ENCODE results near the gene PIGT.

PIGT gene

DNA sequence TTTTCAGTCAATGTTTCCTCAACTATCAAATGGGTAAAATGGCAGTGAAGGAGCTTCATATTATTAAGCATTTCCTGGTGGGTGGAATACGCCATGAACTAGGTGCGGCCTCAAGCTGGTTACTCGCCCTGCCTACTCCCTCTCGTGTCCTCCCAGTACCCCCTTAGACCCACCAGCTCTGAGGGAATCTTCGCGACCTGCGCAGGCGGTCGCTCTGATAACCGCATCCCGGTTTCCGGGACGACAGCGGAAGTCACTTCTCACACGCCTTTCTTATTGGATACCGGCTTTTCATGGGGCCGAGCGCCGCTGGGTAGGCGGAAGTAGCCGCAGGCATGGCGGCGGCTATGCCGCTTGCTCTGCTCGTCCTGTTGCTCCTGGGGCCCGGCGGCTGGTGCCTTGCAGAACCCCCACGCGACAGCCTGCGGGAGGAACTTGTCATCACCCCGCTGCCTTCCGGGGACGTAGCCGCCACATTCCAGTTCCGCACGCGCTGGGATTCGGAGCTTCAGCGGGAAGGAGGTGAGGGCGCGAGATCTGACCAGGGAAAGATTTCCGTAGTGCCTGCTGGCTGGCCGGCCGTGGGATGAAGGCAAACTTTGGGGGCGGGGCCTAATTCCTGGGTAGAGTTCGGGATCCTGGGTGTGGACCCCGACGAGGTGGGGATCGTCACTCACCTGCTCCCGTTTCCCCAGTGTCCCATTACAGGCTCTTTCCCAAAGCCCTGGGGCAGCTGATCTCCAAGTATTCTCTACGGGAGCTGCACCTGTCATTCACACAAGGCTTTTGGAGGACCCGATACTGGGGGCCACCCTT, at the start of gene PIGT:
PIGT (plus strand) TSS at position 320 of the 816 bp plus-strand sequence; CDS start at position 336, 16 bp downstream.
- peak; percentile 30 for FAIRE-seq

DNA sequence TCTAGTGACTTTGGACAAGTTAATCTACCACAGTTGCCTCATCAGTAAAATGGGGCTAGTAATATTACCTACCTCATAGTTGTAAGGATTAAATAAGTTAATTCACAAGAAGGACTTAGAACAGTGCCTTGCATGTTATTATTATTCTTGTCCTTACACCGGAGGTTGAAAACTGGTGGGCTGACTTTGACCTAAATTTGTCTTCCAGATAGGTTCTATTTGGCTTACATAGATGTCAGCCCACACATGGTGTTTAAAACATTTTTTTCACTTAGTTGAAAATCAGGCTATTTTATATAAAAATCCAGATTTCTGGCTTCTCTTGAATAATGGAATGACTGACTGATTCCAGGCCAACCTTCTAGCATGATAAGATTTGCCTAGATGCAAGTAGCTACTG, 49.7 kb upstream of the PIGT start:
- DNase-seq (ENCODE audit: low spot score) (no peak), FAIRE-seq (no peak)

More for the DNA sequence above, at the start of gene PIGT:
- DNase-seq (ENCODE audit: low spot score): peak; percentile 79

DNA sequence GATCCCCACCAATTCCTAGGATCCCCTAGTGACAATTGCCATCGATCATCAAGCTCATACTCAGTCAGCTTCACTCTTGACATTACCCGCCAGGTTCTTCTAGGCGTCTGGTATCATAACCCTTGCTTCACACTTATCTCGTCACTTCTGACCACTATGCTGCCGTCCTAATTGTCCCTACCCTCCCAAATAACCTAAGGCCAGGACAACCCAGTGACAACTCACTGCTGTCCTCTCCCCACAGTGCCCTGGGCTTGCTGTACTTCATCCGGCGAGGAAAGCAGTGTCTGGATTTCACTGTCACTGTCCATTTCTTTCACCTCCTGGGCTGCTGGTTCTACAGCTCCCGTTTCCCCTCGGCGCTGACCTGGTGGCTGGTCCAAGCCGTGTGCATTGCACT, 49.3 kb upstream of the PIGT start:
- DNase-seq (ENCODE audit: low spot score) (no peak), FAIRE-seq (no peak)

DNA sequence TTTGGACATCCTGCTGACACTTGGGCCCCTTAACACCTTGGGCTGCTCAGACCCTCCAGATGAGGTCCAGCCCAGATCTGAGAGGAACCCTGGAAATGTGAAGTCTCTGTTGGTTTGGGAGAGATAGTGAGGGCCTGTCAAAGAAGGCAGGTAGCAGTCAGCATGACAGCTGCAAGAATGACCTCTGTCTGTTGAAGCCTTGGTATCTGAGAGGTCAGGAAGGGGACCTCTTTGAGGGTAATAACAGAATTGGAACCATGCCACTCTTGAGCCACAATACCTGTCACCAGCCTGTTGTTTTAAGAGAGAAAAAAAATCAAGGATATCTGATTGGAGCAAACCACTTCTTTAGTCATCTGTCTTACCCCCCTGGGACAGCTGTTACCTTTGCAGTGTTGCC, 48.8 kb upstream of the PIGT start:
- no peak for DNase-seq (ENCODE audit: low spot score)
- FAIRE-seq: no peak

DNA sequence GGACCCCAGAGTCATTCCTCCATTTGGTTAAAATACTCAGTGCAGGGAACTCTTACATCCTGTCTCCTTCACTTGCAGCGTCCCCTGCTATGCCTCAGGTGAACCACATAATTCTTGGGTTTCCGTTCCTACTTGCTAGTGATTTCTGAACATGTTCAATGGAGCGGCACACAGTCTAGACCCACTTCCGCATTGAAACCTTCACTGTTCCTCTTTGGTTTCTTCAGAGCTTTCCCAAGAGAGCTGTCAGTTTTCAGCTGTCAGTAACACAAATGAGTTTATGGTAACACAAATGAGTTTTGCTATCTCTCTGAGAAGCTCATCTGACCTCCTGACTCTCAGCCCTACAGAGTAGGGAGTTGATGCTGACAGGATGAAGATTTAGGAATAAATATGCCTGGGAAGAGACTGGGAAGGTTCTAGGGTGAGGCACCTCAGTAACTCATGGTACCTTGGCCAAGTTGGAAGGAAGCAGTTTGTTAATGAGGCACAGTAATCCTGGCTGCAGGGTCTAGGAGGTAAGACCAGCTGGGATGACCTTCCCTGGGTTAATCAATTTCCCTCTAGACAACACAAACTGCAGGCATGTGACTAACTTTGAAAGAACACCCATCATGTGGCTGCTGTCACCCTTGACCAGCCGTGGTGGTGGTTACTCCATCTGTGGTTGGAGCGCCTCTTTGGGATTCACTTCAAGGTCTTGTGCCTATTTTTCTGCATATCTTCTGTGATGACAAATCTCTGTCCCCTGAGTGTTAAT, 47.5 kb upstream of the PIGT start:
- FAIRE-seq (no peak), DNase-seq (ENCODE audit: low spot score) (no peak)

DNA sequence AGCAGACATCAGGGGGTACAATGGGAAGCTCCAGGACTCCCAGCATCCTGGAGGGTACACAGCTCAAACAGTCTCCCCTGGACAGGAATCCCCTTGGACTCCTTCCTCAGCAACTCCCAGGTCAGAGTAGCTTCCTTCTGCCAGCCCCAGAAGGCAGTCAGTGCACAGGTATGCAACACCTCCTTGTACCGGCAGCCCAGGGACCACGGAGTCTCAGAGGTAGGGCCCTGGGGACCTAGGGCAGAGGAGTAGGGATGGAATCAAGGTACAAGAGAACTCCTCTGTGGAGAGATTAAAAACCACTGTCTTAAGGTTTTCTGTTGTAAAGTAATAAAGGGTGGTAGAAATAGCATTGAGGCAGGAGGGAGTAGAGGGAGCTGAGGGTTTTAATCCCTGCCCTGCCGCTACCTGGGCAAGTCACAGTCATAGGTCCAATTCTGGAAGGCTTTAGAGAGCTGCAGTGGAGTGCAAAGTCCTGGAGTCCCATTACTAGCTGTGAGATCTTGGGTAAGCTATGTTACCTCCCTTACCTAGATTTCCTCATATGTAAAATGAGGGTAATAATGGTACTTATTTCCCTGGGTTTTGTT, 45.3 kb upstream of the PIGT start:
- no peak for FAIRE-seq

DNA sequence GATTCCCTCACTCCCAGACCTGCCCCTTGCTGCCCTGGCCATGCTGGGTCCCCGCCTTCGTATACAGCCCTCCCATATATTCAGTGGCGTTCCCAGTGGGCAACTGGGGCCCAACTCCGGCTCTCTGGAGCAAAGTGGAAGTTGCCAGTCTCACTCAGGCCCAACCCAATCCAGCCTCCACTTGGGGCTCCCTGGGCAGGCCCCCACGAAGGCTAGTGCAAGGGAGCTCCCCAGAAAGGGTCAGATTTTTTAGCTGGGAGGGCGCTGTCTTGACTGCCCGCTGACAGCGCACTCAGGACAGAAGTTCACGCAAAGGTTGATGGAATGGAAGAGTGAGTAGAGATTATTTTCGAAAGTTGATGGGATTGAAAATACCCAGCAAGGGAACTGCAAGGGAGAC, 43.7 kb upstream of the PIGT start:
- no peak for FAIRE-seq

More for the DNA sequence above, 45.3 kb upstream of the PIGT start:
- DNase-seq (ENCODE audit: low spot score): no peak

DNA sequence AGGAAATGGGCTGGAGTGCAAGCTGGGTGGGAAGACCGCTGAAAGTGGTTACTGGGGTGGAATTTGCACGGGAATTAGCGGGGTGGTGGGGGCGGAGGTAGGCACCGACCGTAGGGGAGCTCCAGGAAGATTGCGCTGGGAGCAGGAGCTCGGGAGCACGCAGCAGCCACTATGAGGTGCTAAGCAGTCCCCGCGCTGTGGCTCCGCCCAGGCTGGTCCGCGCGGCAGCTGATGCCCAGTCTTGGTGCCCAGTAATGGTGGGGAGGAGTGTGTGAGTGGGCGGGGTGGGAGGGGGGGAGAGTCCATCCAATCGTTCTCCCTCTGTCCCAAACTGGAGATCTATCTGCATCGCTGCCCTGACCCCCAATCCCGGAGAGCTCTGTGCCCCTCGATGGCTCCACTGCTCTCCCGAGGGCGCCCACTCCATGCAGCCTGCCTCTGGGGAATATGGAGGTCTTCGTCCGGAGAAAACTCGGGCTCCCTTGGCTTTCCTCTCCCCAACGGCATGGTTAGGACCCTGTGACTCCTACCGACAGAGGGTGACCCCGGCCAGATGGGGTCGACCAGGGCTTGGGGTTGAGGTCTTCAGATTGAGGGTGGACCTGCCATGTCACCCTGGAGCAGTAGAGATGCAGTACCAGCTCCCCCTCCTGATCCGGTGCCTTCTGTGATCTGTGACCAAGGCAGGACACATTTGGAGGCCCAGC, 43.1 kb upstream of the PIGT start:
- no peak for DNase-seq (ENCODE audit: low spot score)
- no peak for FAIRE-seq

More for the DNA sequence above, 43.7 kb upstream of the PIGT start:
- DNase-seq (ENCODE audit: low spot score): no peak

DNA sequence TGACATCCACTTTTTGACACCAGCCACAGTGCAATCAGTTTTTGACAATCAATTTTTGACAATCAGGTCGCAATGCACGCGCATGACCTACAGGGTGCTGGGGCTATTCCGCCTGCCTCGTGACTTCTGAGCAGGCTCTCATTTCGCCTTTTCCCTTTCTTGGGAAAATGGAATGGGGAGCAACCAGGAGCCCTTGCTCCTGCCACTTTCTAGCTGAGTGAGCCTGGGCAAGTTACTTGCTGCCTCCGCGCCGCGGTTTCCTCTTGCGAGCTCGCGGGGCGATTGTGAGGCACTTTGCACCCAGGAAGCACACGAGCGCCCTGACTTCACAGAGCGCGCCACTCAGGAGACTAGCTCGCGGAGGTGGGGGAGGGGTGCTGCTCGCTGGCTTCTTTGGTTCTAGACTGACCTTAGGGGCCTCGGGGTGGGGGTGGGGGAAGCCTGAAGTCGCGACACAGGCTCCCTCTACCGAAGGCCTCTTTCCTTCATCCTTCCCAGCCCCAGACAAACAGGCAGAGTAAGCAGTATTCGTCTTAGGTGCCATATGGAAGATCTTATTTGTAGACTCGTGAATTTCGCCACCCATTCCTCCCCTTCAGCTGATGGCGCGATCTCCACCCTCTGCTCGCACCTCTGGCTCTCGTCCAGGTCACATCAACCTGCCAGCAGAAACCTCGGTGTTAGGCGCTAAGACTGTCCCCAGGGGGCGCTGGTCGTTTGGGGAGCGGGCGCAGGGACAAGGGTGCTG, 42.4 kb upstream of the PIGT start:
- DNase-seq (ENCODE audit: low spot score) (peak; percentile 35), FAIRE-seq (no peak)

DNA sequence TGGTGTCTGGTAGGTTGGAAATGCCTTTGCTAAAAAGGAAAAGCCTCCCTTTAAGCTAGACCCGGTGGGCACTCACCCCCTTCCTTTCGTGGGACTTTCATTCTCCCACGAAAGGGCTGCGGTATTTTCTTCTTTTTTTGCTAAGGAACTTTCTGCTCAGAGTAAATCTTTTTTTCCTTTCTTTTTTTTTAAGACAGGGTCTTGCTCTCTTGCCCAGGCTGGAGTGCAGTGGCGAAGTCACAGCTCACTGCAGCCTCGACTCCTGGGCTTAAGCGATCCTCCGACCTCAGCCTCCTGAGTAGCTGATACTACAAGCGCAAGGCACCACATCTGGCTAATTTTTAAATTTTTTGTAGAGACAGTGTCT, 41.9 kb upstream of the PIGT start:
- no peak for FAIRE-seq
- DNase-seq (ENCODE audit: low spot score): no peak

DNA sequence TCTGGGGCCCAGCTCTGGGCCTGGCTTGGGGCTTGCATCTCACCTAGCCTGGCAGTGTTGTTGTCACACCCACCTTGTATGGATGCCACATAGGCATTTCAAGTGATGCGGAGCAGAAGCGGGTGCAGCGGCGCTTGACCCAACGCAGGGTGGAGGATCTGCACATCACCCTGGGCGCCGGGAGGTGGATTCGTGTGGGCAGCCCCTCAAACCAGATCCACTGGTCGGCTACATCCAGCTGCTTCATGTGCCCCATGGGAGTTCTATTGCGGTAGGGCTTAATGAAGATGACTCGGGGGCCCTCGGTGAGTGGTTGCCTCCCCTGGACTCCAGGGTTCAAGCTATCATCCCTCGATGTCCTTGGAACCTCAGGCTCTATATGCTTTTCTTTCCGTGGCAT, 41.0 kb upstream of the PIGT start:
- DNase-seq (ENCODE audit: low spot score) (no peak), FAIRE-seq (no peak)

DNA sequence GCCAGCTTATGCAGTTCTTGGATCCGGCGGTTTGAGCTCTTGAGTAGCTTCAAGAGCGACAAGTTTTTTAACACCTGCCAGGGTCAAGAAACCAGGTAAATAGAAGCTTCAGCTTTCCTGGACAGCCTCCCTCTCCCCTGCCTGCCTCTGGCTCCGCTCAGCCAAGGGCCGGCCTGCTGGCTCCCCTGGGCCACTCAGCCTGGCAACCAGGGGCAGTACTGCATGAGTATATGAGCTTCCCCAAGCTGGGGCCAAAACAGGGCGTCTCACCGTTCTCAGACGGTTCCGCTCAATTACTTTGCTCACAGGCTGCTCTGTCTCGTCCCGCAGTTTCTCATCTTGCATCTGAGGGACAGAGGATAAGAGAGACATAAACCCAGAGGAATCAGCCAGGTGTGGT, 38.7 kb upstream of the PIGT start:
- DNase-seq (ENCODE audit: low spot score) (no peak), FAIRE-seq (no peak)

DNA sequence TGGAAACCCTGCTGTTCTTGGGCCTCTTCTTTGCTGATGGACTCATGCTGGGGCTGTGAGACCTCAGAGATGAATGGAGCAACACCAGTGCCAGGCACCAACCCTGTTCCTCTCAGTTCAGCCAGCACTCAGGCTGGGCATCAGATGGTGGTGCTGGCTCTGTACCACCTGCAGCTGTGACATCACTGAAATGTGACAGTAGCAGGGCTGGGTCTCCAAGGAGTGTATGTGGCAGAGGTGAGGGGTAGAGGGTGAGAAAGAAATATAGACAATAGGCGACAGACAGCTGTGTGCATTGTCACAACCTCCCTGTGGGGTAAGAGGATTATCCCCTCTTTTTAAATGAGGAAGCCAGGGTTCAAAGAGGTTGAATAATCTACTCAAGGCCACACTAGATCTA, 37.8 kb upstream of the PIGT start, which contains the start of gene TP53TG5:
TP53TG5 (minus strand) TSS at position 135 of the 400 bp plus-strand sequence; CDS start at position 46, 89 bp downstream.
- no peak for FAIRE-seq
- DNase-seq (ENCODE audit: low spot score): no peak

DNA sequence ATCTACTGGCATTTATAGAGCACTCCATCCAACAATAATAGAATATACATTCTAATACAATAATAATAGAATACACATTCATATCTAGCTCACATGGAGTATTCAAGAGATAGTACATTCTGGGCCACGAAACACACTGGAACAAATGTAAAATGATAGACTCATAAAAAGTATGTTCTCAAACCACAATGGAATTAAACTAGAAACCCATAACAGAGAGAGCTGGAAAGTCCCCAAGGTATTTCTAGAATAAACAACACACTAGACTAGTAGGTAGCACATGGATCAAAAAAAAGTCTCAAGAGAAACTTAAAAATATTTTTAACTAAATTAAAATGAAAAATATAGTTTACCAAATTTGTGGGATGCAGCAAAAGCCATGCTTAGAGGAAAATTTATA, 28.7 kb upstream of the PIGT start:
- FAIRE-seq (no peak), DNase-seq (ENCODE audit: low spot score) (no peak)

DNA sequence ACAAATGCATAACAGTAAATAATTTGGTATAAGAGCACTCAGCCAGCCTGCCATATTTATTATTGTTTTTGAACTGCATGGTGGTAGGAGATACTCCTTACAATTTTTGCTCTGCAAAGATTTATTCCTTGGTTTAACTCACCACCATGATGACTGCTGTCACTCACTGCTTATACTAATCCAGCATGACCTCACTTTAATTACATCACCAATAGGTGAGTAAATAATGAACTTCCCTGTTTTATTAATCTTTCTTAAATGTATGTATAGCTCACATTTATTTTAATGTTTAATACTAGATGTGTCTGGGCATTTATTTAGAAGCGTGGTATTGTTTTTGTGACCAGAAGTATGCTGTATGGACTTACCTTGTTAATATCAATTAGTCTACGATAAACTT, 25.0 kb upstream of the PIGT start:
- no peak for FAIRE-seq
- no peak for DNase-seq (ENCODE audit: low spot score)

DNA sequence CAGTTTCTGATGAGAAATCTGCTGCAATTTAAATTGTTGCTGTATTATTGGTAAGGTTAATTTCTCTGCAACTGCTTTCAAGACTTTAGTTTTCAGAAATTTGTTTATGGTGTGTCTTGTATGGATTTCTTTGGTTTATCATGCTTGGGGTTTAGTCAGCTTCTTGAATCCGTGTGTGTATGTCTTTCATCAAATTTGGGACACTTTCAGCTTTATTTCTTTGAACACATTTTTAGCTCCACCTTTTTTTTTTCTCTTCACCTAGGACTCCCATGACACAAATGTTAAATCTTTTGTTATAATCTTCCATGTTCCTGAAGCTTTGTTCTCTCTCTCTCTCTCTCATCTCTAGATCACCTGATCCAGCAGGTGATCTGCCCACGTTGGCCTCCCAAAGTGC, 24.4 kb upstream of the PIGT start:
- no peak for FAIRE-seq
- no peak for DNase-seq (ENCODE audit: low spot score)

DNA sequence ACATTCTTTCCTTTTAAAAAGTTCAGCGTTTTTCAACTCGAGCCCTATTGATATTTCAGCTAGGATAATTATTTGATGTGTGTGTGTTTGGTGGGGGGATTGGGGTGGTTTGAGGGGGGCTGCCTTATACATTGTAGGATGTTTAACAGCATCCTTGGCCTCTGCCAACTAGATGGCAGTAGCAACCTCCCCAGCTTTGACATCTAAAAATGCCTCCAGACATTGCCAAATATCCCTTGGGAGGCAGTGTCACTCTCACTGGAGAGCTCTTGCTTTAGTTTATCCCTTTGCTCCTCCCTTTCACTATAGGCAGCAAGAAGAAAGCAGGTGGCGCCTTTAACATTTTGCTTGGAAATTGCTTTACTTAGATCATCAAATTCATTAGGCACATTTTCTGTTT, 23.2 kb upstream of the PIGT start:
- DNase-seq (ENCODE audit: low spot score): no peak
- no peak for FAIRE-seq

DNA sequence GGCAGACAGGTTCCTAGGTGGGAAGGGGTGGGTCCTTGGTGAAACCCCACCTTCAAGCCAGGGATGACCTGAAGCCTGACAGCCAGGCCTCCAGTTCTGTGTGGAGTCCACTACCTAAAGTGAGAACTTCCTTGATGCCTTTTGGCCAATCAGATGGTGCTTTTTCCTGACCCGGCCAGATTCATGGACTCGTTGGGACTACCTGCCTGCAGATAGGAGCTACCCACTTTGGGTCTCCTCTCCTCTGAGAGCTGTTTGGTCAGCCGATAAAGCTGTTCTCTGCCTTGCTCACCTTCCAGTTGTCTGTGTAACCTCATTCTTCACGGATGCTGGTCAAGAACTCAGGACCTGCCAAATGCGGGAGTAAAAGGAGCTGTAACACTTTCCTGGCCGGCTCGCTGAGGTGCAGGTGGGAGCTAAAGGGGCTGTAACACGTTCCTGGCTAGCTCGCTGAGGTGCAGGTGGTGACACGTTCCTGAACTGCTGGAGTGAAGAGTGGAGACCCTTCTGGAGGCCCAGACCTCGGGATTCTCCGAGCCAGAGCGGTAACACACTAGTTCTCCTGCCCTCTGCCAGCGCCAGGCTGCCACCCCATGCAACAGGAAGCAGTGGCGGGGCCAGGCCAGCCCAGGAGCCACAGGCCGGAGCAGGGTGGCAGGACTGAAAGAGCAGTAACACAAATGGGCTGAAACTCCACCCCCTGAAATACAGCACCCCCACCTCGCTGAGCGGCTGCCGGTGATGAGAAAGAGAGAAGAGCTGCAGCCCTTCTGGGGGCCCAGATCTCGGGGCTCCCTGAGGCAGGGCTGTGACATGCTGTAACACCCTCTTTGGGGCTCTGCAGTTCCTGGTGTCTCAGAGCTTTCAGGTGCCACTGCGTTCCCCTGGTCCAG, 21.5 kb upstream of the PIGT start:
- DNase-seq (ENCODE audit: low spot score) (no peak), FAIRE-seq (no peak)

DNA sequence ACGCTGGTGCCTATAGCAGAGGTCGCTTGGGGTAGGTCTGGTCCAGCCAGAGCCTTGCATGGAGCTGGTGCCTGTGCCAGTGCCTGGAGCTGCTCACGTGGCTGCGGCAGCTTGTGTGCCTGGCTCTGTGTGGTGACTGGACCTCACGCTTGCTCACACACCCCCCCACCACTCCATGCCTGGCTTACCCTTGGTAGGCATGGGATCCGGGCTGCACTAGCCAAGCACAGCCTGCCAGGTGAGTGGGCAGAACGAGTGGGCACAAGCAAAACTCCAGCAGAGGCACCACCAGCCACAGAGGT, 20.9 kb upstream of the PIGT start:
- DNase-seq (ENCODE audit: low spot score): no peak
- FAIRE-seq: no peak

DNA sequence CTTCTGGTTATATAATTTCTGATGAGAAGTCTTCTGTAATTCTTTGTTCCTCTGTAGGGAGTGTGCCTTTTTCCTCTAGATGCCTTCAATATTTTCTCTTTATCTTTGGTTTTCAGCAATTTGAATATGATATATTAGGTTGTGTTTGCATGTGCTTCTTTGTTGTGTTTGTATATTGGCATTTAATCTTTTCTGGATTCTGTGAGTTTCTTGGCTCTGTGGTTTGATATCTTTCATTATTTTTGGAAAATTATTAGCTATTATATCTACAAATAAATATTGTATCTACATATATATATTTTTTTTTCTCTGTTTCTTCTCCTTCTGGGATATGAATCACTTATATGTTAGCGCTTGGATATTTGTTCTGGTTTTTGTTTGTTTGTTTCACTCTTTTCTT, 16.9 kb upstream of the PIGT start:
- no peak for DNase-seq (ENCODE audit: low spot score)
- no peak for FAIRE-seq
